ENCODE measurements around the gene NTSR2. TPM values are rescaled to one million over a fixed set of nuclear protein-coding genes. Genes with fewer than 3 reads are reported as not detected.

NTSR2 gene
- total RNA-seq, 1 donor from 2014 or later, result not detected

- peaks cover 11% of the 10 kb centered on the region for H3K27me3 Mint-ChIP-seq (ENCODE audit: insufficient read depth, low read depth)
- no peaks in the 10 kb centered on the region for H3K9me3 ChIP-seq (ENCODE audit: low read depth)
- H3K4me3 ChIP-seq, result no peak overlapping the region
- no peaks in the 10 kb centered on the region for H3K4me1 ChIP-seq
- H3K36me3 ChIP-seq, result no peaks in the 10 kb centered on the region
- no peaks in the 10 kb centered on the region for H3K27me3 ChIP-seq
- DNase-seq (ENCODE audit: low spot score), result no peak
- no peak overlapping the region for H3K4me3 Mint-ChIP-seq
- H4K20me1 ChIP-seq (ENCODE audit: low read depth), result no peaks in the 10 kb centered on the region
- H3K79me2 ChIP-seq (ENCODE audit: low read depth), result no peaks in the 10 kb centered on the region
- H3F3A ChIP-seq (ENCODE audit: low read depth), result no peaks in the 10 kb centered on the region
- no peaks in the 10 kb centered on the region for H3K36me3 Mint-ChIP-seq
- no peak overlapping the region for H3K27ac ChIP-seq
- no peak overlapping the region for H2AFZ ChIP-seq (replicated peaks)
- H3K4me2 ChIP-seq, result no peak overlapping the region
- no peaks in the 10 kb centered on the region for H3K9me3 Mint-ChIP-seq
- H3K4me1 Mint-ChIP-seq, result peaks cover 30% of the 10 kb centered on the region
- H3K27ac Mint-ChIP-seq, result no peak overlapping the region
- H3K9ac ChIP-seq, result no peak overlapping the region
- TF ChIP-seq, protein P1, sequence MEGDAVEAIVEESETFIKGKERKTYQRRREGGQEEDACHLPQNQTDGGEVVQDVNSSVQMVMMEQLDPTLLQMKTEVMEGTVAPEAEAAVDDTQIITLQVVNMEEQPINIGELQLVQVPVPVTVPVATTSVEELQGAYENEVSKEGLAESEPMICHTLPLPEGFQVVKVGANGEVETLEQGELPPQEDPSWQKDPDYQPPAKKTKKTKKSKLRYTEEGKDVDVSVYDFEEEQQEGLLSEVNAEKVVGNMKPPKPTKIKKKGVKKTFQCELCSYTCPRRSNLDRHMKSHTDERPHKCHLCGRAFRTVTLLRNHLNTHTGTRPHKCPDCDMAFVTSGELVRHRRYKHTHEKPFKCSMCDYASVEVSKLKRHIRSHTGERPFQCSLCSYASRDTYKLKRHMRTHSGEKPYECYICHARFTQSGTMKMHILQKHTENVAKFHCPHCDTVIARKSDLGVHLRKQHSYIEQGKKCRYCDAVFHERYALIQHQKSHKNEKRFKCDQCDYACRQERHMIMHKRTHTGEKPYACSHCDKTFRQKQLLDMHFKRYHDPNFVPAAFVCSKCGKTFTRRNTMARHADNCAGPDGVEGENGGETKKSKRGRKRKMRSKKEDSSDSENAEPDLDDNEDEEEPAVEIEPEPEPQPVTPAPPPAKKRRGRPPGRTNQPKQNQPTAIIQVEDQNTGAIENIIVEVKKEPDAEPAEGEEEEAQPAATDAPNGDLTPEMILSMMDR (IDR thresholded peaks at IDR 0.05), result no peak
- TF ChIP-seq EZH2phosphoT487 (IDR thresholded peaks at IDR 0.05) (no peak), EZH2 (IDR thresholded peaks at IDR 0.05) (no peak)
These were observed 47.6 kb upstream of the NTSR2 start for GRCh38 chr2:11717623-11718022.

DNA sequence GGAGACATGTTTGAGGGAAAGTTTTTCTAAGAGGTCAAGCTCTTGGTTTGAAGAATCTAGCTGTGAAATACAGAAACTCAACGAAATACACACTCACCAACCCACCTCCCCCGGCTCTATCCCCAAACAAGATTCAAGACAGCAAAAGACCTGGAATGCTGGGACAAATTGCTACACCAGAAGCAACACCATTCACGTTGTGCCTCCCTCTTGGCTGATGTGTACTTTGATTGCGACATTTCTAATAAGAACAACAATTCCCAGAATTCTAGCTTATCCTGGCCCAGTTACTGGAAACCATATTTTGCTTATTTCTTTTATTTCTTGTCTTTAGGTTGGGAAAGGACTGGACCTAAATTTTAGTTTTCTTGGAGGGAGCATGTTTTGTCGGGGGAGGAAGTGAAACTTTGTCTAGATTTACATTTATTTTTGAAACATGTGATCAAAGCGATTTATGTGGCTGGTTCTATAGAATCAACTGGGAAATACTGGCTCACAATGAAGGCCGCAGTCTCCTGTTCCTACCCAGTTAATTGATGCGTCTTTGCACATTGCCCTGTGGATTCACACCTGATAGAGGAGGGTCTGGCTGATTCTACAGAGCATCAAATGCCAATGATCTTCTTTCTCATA is 46.8 kb upstream of the NTSR2 start:
- Histone ChIP-seq H3K9ac (no peak overlapping the region), H3K4me3 (no peak overlapping the region)

DNA sequence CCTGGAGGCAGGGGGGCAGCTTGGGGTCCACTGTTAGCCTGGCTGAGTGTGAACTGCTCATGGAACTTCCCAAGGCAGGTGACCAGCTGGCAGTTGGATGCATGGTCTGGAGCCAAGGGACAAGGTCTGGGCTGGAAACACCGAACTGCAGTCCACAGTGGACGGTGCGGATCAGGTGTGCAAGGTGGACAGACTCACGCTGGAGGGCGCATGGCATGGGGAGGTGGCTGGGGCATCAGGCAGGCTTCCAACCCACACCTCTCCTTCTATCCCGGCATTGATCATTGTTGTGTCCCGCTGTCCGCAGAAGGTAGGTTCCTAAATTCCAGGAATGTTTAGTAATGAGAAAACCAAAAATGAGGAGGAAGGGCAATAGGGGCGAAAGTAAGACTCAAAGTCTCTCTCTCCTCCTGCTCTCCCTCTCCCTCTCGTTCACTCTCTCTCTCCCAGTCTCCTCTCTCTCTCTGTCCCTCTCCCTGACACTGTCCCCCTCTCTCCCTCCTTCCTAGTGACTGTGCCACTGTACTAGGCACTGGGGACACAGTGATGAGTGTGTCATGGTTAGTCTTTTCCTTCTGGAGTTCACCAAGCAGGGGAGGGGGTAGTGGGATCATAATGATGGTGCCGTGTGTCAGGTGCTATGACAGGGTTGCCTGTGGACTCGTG is 46.1 kb upstream of the NTSR2 start:
- no peaks in the 10 kb centered on the region for H3K79me2 ChIP-seq (ENCODE audit: low read depth)
- no peaks in the 10 kb centered on the region for H3F3A ChIP-seq (ENCODE audit: low read depth)
- Mint-ChIP-seq H3K4me3 (no peak overlapping the region), H3K27me3 (ENCODE audit: insufficient read depth, low read depth) (peaks cover 6% of the 10 kb centered on the region), H3K4me1 (peaks cover 32% of the 10 kb centered on the region), H3K36me3 (no peaks in the 10 kb centered on the region), H3K9me3 (no peaks in the 10 kb centered on the region), H3K27ac (no peak overlapping the region)
- no peaks in the 10 kb centered on the region for H3K9me3 ChIP-seq (ENCODE audit: low read depth)
- TF ChIP-seq EZH2 (IDR thresholded peaks at IDR 0.05) (no peak), EZH2phosphoT487 (IDR thresholded peaks at IDR 0.05) (no peak)
- TF ChIP-seq, protein P1 (IDR thresholded peaks at IDR 0.05), result no peak
- H3K4me2 ChIP-seq, result no peak overlapping the region
- no peaks in the 10 kb centered on the region for H3K4me1 ChIP-seq
- no peak overlapping the region for H3K4me3 ChIP-seq
- H3K27ac ChIP-seq, result no peak overlapping the region
- H4K20me1 ChIP-seq (ENCODE audit: low read depth), result no peaks in the 10 kb centered on the region
- H3K27me3 ChIP-seq, result no peaks in the 10 kb centered on the region
- H3K36me3 ChIP-seq, result no peaks in the 10 kb centered on the region
- H3K9ac ChIP-seq, result no peak overlapping the region
- H2AFZ ChIP-seq (replicated peaks), result no peak overlapping the region
- DNase-seq (ENCODE audit: low spot score), result no peak

More for the DNA sequence above, 46.8 kb upstream of the NTSR2 start:
- no peak for DNase-seq (ENCODE audit: low spot score)
- H3K9me3 ChIP-seq (ENCODE audit: low read depth), result no peaks in the 10 kb centered on the region
- no peak overlapping the region for H3K4me2 ChIP-seq
- H3K79me2 ChIP-seq (ENCODE audit: low read depth), result no peaks in the 10 kb centered on the region
- Mint-ChIP-seq H3K36me3 (no peaks in the 10 kb centered on the region), H3K27me3 (ENCODE audit: insufficient read depth, low read depth) (peaks cover 6% of the 10 kb centered on the region), H3K27ac (no peak overlapping the region), H3K4me1 (peaks cover 32% of the 10 kb centered on the region), H3K9me3 (no peaks in the 10 kb centered on the region), H3K4me3 (no peak overlapping the region)
- no peaks in the 10 kb centered on the region for H4K20me1 ChIP-seq (ENCODE audit: low read depth)
- H3K36me3 ChIP-seq, result no peaks in the 10 kb centered on the region
- no peak overlapping the region for H2AFZ ChIP-seq (replicated peaks)
- no peak overlapping the region for H3K27ac ChIP-seq
- H3F3A ChIP-seq (ENCODE audit: low read depth), result no peaks in the 10 kb centered on the region
- no peaks in the 10 kb centered on the region for H3K4me1 ChIP-seq
- TF ChIP-seq, protein P1 (IDR thresholded peaks at IDR 0.05), result no peak
- TF ChIP-seq EZH2phosphoT487 (IDR thresholded peaks at IDR 0.05), result no peak
- TF ChIP-seq EZH2 (IDR thresholded peaks at IDR 0.05), result no peak
- H3K27me3 ChIP-seq, result no peaks in the 10 kb centered on the region

Measured in neural progenitor cell (in vitro differentiated cells).